Neuronal stem cell (in vitro differentiated cells): ENCODE data around the gene PPFIA1.

Experiments used
- DNase-seq: peaks from one replicate; pipeline ENCODE4 v3.0.0-alpha.2; 2013; ENCODE audit warnings: low spot score
- H2AFZ ChIP-seq: one replicate; pipeline ENCODE4 v1.6.1; 2013; ENCODE audit warnings: mild to moderate bottlenecking, low read length, inconsistent platforms
- H2AK5ac ChIP-seq: 2 replicates; pipeline ENCODE4 v1.6.1; 2013; ENCODE audit warnings: low read depth, mild to moderate bottlenecking, inconsistent platforms, low read length, moderate library complexity, mixed read lengths
- H2BK120ac ChIP-seq: 2 replicates; pipeline ENCODE4 v1.6.1; 2013; ENCODE audit warnings: low read depth, mild to moderate bottlenecking, inconsistent platforms, low read length, moderate library complexity, mixed read lengths
- H2BK12ac ChIP-seq: one replicate; pipeline ENCODE4 v1.6.1; 2013; ENCODE audit warnings: low read length, inconsistent platforms
- H2BK15ac ChIP-seq: 2 replicates; pipeline ENCODE4 v1.6.1; 2013; ENCODE audit warnings: mild to moderate bottlenecking, low read length, inconsistent platforms, mixed read lengths
- H2BK5ac ChIP-seq: one replicate; pipeline ENCODE4 v1.6.1; 2013; ENCODE audit warnings: inconsistent platforms, mild to moderate bottlenecking, low read length, moderate library complexity
- H3K14ac ChIP-seq: one replicate; pipeline ENCODE4 v1.6.1; 2013; ENCODE audit warnings: low read length, inconsistent platforms
- H3K18ac ChIP-seq: 2 replicates; pipeline ENCODE4 v1.6.1; 2013; ENCODE audit warnings: low read length, inconsistent platforms
- H3K23ac ChIP-seq: 2 replicates; pipeline ENCODE4 v1.6.1; 2013; ENCODE audit warnings: low read depth, mild to moderate bottlenecking, mixed read lengths, low read length, inconsistent platforms; ENCODE audit not compliant: poor library complexity
- H3K27ac ChIP-seq: replicated peaks from 3 replicates; pipeline ENCODE4 v1.5.1; 2013; ENCODE audit warnings: low read length, inconsistent platforms
- H3K27me3 ChIP-seq, 3 experiments: 2 replicates each; pipeline ENCODE4 v1.6.1; 2013; ENCODE audit warnings: low read length in 3 of 3, mild to moderate bottlenecking in 2 of 3, inconsistent platforms in 1 of 3, low read depth in 1 of 3, mixed read lengths in 1 of 3, moderate library complexity in 1 of 3; ENCODE audit not compliant: control insufficient read depth in 3 of 3, insufficient read depth in 3 of 3
- H3K36me3 ChIP-seq, 2 donors: replicated peaks in 1 of 2; 2 replicates each; pipeline ENCODE4 v1.6.1; 2013; ENCODE audit warnings: low read length in 2 of 2; ENCODE audit not compliant: control insufficient read depth in 2 of 2, insufficient read depth in 2 of 2
- H3K4ac ChIP-seq: 2 replicates; pipeline ENCODE4 v1.6.1; 2013; ENCODE audit warnings: inconsistent platforms, mild to moderate bottlenecking, low read length, moderate library complexity
- H3K4me1 ChIP-seq, 2 donors: 1 replicate in 1 of 2; 2 replicates in 1 of 2; pipeline ENCODE4 v1.6.1; 2013; ENCODE audit warnings: low read length in 2 of 2, low read depth in 1 of 2; ENCODE audit not compliant: control insufficient read depth in 2 of 2, insufficient read depth in 1 of 2
- H3K4me2 ChIP-seq: one replicate; pipeline ENCODE4 v1.6.1; 2013; ENCODE audit warnings: mild to moderate bottlenecking, low read length, inconsistent platforms; ENCODE audit not compliant: insufficient read depth, poor library complexity, severe bottlenecking
- H3K4me3 ChIP-seq, 2 donors: 2 replicates each; pipeline ENCODE4 v1.5.1; 2013; ENCODE audit warnings: low read length in 2 of 2, mild to moderate bottlenecking in 2 of 2, inconsistent platforms in 1 of 2, moderate library complexity in 1 of 2
- H3K79me1 ChIP-seq: one replicate; pipeline ENCODE4 v1.6.1; 2013; ENCODE audit warnings: low read depth, mild to moderate bottlenecking, inconsistent platforms, low read length, moderate library complexity
- H3K9ac ChIP-seq: one replicate; pipeline ENCODE4 v1.6.1; 2013; ENCODE audit warnings: mild to moderate bottlenecking, low read depth, low read length, inconsistent platforms; ENCODE audit not compliant: poor library complexity
- H3K9me3 ChIP-seq, 2 donors: replicated peaks in 1 of 2; 2 replicates each; pipeline versions ENCODE3 to v1.6.1; 2013; ENCODE audit warnings: low read length in 2 of 2, mild to moderate bottlenecking in 2 of 2, inconsistent platforms in 1 of 2, low read depth in 1 of 2, mixed read lengths in 1 of 2, moderate library complexity in 1 of 2; ENCODE audit not compliant: control insufficient read depth in 2 of 2, insufficient read depth in 1 of 2
- H4K8ac ChIP-seq: one replicate; pipeline ENCODE4 v1.6.1; 2013; ENCODE audit warnings: low read depth, mild to moderate bottlenecking, inconsistent platforms, low read length, moderate library complexity
- H4K91ac ChIP-seq: one replicate; pipeline ENCODE4 v1.6.1; 2013; ENCODE audit warnings: low read length, low read depth, mild to moderate bottlenecking, inconsistent platforms; ENCODE audit not compliant: poor library complexity
- WGBS, 2 donors: extraction: QIAGEN DNeasy Blood & Tissue Kit; methylation state at CpG; one replicate each; pipeline ENCODE4 v1.1.7; 2013; ENCODE audit warnings: missing lambda C conversion rate in 2 of 2, mixed read lengths in 1 of 2; ENCODE audit not compliant: insufficient read length in 2 of 2, insufficient replicate concordance in 1 of 2; ENCODE audit errors: extremely low coverage in 2 of 2; 5-methylcytosine and 5-hydroxymethylcytosine counted together
- small RNA-seq: library from polyadenylated mRNA; stranded (forward); fragments of <200 nt; extraction: miRNeasy Mini kit (QIAGEN cat#:217004); gene quantifications from one replicate; pipeline ENCODE3, GENCODE V24; 2013; ENCODE audit not compliant: insufficient read depth

PPFIA1 gene

GRCh38 chr11:70433038-70433437 lies 162.5 kb downstream of the PPFIA1 start:
- Histone ChIP-seq H3K36me3 (peaks cover 73 to 98% of the 10 kb centered on the region in 2 donors), H3K79me1 (peaks cover 4% of the 10 kb centered on the region)
- WGBS, 2 donors, result no CpG with 5 or more reads among the region's 20 CpGs

GRCh38 chr11:70433526-70433925 lies 163.0 kb downstream of the PPFIA1 start:
- Histone ChIP-seq H3K4me3 (no peak overlapping the region), H3K23ac (no peak overlapping the region), H2BK12ac (no peak overlapping the region), H3K36me3 (peaks cover 75 to 97% of the 10 kb centered on the region in 2 donors), H3K9me3 (no peaks in the 10 kb centered on the region), H3K14ac (no peak overlapping the region), H3K4me2 (no peak overlapping the region), H4K8ac (no peak overlapping the region), H2AK5ac (no peak overlapping the region), H3K4ac (no peak overlapping the region), H3K27ac (no peak overlapping the region), H3K18ac (no peak overlapping the region), H4K91ac (no peak overlapping the region), H2BK120ac (no peak overlapping the region), H3K4me1 (peaks cover 0 to 4% of the 10 kb centered on the region in 2 donors), H3K27me3 (no peaks in the 10 kb centered on the region), H3K79me1 (peaks cover 4% of the 10 kb centered on the region), H2AFZ (no peak overlapping the region), H2BK15ac (no peak overlapping the region), H3K9ac (no peak overlapping the region), H2BK5ac (no peak overlapping the region)
- no peak for DNase-seq
- no CpG with 5 or more reads among the region's 13 CpGs for WGBS, 2 donors

More at GRCh38 chr11:70433038-70433437, 162.5 kb downstream of the PPFIA1 start:
- Histone ChIP-seq H2AK5ac (no peak overlapping the region), H4K91ac (no peak overlapping the region), H2AFZ (no peak overlapping the region), H3K4me3 (no peak overlapping the region), H3K18ac (no peak overlapping the region), H4K8ac (no peak overlapping the region), H2BK12ac (no peak overlapping the region), H2BK15ac (no peak overlapping the region), H2BK120ac (no peak overlapping the region), H3K27ac (no peak overlapping the region), H3K9ac (no peak overlapping the region), H3K4ac (no peak overlapping the region), H3K27me3 (no peaks in the 10 kb centered on the region), H3K4me2 (no peak overlapping the region), H3K14ac (no peak overlapping the region), H3K23ac (peak overlapping the region; percentile 25), H3K4me1 (peaks cover 0 to 4% of the 10 kb centered on the region in 2 donors), H2BK5ac (peak overlapping the region; percentile 59), H3K9me3 (no peaks in the 10 kb centered on the region)
- no peak for DNase-seq

Small RNA genes lying within 50 kb of the gene (small RNA-seq; reads per million reads assigned to genes)
- gene MIR548K, result 350 reads per million, percentile 98 among the genes with 10 or more reads in this experiment
